HG02798 (cell line): Measurements from ENCODE around the gene LGALS9B.
"Not testable (repeated sequence)": the region's sequence is repeated elsewhere in the genome, so short reads cannot be mapped to it uniquely, and the experiment has no call there.

Experiments used
- ATAC-seq: cut with Tn5 transposase; IDR thresholded peaks from one replicate; pipeline ENCODE4 v1.9.1; 2021; ENCODE audit warnings: mild to moderate bottlenecking; ENCODE audit not compliant: unreplicated experiment, poor library complexity

LGALS9B gene

GRCh38 chr17:20467447-20467846 is at the start of gene LGALS9B:
Gene LGALS9B, minus strand, starts transcription at chr17:20467539. Its CDS starts 69 bp downstream, at chr17:20467470.
- ATAC-seq, result peak; percentile 80

GRCh38 chr17:20516986-20517385 is 49.6 kb upstream of the LGALS9B start:
- not testable (repeated sequence) for ATAC-seq

DNA sequence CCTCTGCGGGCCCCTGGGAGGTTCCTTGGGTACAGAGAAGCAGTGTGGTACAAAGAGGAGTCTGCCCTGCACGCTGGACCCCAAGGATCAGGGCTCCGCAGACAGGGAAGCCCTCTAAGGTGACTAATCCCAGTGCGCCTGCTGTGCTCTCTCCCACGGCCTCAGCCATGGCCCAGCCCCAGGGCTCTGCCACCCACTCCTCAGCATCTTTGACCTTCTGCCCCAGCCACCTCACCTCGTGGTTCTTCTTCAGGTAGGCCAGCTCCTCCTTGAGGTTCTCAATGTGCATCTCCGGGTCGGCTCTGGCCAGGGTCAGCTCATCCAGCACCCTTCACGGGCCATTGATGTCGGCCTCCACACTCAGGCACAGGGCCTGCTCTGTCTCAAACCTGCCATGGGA is 47.8 kb upstream of the LGALS9B start:
- ATAC-seq, result not testable (repeated sequence)

- not testable (repeated sequence) for ATAC-seq
Observed at GRCh38 chr17:20513539-20513938, 46.2 kb upstream of the LGALS9B start.

DNA sequence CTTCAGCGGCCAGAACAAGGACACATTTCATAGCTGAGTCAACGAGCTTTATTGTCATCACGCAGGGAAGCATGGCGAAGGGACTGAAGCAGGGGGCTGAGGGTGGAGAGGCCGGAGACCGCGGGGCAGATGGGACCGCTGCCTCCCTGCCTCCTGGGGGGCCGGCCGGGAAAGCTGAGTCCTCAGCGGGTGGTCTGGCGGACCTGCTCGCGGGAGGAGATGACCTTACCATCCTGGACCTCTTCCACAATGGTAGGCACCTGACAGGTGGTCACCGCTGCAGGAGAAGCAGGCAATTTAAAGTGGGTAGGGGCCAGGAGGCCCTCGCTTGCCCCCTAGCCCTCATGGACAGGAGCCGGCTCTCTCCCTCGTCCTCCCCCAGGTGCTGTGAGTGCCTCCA is 45.0 kb upstream of the LGALS9B start:
- ATAC-seq, result not testable (repeated sequence)

DNA sequence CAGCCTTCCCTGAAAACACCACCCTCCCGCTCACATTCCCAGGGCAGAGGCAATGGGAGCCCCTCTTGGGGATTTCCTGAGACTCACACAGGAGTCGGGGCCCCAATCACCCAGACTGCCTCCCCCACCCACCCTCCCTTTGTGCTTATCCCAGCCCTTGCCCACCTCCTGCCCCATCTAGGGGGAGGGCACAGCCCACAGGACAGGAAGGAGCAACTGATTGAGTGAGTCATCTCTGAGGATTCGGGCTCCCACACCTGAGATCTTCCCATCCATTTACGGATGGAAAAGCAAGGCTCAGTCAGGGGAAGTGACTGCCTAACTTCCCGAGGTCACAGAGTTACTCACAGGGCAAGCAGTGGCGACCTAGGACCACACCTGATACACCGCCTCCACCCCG is 44.4 kb upstream of the LGALS9B start:
- not testable (repeated sequence) for ATAC-seq

DNA sequence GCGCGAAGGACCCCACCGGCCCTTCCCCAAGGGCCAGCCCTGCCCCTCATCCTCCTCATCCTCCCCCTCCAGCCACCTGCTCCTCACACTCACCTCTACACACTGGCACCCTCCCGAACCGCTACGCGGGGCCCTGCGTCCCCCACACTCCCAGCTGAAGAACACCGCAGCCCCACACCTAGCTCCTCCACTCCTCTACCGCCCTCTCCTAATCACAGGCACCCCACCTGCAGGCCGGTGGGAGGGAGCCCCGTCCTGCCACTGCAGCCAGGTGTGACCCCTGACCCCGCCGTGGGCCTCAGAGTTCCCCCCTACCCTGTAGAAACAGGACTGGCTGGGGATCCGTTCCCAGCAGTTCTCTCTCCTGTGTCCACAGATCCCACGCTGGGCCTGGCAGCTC is 38.0 kb upstream of the LGALS9B start:
- ATAC-seq, result not testable (repeated sequence)

DNA sequence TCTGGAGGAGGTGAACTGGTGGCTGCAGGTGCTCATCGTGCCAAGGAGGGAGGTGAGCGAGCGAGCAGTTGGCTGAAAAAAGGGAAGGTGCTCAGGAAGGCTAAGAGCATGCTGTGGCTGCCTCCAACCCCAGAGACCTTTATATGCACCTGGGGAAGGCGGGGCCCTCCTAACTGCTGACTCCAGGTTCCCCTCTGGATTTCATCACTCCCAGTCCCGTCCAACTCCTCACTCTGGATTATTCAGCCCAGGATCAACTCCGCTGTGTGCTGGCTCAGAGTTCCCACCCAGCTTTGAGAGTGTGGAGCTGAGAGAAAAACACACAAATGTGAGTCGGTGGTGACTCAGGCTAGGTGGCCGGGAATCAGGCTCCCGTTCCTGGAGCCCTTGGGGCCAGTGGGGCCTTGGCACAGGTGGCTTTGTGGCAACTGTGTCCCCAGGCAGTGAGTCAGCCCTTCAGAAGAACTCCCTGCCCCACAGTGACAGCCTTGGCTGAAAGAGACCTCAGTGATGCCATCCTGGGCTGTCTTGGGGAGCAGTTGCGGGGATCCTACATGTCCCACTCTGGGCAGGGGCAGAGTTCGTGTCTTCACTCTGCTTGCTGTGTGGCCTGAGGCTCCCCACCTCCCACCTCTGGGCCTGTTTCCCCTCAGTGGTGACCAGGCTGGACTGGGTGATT is 37.2 kb upstream of the LGALS9B start:
- ATAC-seq, result not testable (repeated sequence)

DNA sequence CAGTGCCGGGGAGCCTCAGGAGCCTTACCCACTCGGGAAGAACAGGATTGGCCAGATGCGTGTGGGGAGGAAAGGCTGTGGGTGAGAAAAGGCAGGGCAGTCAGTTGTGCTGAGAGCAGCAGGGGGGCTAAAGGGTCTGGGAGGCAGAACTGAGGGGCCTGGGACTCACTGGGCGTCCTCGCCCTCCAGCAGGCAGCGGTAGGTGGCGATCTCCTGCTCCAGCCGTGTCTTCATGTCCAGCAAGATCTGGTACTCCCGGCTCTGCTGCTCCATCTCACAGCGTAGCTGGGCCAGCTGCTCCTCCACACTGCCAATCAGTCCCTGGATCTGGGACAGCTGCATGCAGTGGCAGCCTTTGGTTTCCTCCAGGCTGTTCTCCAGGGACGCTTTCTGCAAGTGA is 34.6 kb upstream of the LGALS9B start:
- ATAC-seq, result not testable (repeated sequence)

GRCh38 chr17:20500346-20500745 is 33.0 kb upstream of the LGALS9B start:
- not testable (repeated sequence) for ATAC-seq

DNA sequence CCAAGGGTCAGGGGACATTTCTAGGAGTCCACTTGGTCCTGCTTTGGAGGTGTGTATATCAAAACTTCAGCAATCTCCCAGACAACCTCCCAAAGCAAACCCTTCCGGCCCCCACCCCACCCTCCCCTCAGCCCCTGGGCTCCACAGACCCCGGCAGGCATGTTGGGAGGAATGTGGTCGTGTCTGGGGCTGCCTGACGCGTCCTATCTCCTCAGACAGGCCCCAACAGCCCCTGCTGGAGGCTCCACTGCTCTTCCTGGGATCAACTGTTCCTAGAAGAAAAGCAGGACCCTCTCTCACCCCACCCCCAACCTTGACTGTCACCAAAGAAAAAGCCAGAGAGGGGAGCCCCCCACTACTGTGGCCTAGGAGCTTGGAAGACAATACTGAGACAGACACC is 28.1 kb upstream of the LGALS9B start:
- ATAC-seq, result not testable (repeated sequence)

- not testable (repeated sequence) for ATAC-seq
Observed at GRCh38 chr17:20494735-20495134, 27.4 kb upstream of the LGALS9B start.

DNA sequence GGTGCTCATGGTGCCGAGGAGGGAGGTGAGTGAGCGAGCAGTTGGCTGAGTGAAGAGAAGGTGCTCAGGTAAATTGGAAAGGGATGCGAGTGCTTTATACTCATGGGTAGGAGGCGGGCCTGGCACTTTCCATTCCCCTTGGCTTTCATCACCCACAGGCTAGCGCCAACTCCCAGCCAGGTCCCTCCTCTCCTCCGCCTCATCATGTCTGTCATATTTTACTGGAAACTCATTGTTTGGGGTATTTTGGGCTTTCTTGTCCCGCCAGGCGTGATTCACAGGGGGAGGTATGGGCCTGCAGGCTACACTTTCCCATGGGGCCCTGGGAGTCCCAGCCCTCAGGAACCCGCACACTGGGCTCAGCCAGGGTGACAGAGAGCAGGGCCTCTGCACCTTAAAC is 26.8 kb upstream of the LGALS9B start:
- ATAC-seq, result not testable (repeated sequence)

GRCh38 chr17:20492971-20493370 is 25.6 kb upstream of the LGALS9B start:
- not testable (repeated sequence) for ATAC-seq

DNA sequence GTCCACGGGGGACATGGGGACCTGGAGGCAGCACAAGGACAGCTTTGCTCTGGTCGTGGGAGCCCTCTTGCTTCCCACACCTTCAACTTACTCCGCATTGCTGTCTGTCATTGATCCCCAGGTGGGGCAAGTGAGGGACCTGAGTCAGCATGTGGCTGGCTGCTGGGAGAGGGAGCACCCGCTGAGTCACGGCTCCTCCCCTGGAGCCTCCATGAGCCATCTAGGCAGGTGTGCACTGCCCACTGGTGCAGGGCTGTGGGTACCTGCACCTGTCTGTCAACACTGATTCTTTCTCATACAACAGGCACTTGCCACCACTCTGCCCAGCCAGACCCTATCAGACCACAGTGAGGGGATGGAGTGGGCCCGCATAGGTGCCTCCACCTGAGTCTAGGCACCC is 24.8 kb upstream of the LGALS9B start:
- ATAC-seq, result not testable (repeated sequence)

- ATAC-seq, result not testable (repeated sequence)
Observed at GRCh38 chr17:20484930-20485329, 17.6 kb upstream of the LGALS9B start.

GRCh38 chr17:20479889-20480591 is 12.7 kb upstream of the LGALS9B start:
- not testable (repeated sequence) for ATAC-seq

- not testable (repeated sequence) for ATAC-seq
Observed at GRCh38 chr17:20477398-20478071, 10.2 kb upstream of the LGALS9B start.

GRCh38 chr17:20475137-20475831 is 7.9 kb upstream of the LGALS9B start:
- not testable (repeated sequence) for ATAC-seq

GRCh38 chr17:20474081-20474480 is 6.7 kb upstream of the LGALS9B start:
- not testable (repeated sequence) for ATAC-seq
